Measurements from ENCODE around the gene ELMOD1. TPM values are rescaled to one million over a fixed set of nuclear protein-coding genes. Genes with fewer than 3 reads are reported as not detected.

ELMOD1 gene
- total and polyA plus RNA-seq, 9 donors = 1.9 to 11.4 (median 4.8) TPM

DNA sequence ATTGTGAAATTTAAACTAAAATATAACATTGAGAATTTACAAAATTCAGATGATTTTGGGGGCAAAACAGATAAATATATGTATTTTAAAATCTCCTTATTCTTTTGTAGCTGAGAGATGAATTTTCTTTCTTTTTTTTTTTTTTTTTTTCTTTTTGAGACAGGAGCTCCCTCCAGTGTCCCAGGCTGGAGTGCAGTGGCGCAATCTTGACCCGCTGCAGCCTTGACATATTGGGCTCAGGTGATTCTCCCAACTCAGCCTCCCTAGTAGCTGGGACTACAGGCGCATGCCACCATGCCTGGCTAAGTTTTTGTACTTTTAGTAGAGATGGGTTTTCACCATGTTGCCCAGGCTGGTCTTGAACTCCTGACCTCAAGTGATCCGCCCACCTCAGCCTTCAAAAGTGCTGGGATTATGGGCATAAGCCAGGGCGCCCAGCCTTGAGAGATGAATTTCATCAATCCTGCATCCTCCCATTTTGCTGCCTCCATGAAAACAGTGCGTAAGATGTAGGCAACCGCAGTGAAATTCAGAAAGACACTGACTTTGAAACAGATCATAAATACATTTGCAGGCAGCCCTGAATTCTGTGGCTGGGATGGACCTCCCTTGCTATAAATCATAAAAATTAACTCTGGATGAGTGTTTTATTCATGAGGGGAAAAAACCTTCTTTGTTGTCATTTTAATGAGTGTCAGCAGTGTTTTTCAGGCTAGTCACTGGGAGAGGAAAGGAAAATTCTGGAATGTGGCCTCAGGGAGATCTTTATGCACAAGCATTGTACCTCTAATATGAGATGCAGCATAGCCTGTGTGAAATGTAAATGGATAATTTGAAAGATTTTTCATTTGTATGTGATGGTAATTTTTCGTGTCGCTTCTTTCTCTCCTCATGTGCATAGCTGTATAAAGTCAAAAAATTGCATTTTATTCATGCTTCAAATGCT, 14.4 kb downstream of the ELMOD1 start:
- WGBS (ENCODE audit: insufficient coverage) = 80% methylated on average over 1 of the region's 9 CpGs
- DNase-seq = no peak
- Histone ChIP-seq H3K27ac (ENCODE audit: low read length) (no peak overlapping the region), H3K27me3 (ENCODE audit: control insufficient read depth, insufficient read depth, low read length) (peaks cover 3% of the 10 kb centered on the region), H3K4me1 (ENCODE audit: control insufficient read depth, insufficient read depth, low read length) (no peaks in the 10 kb centered on the region), H3K4me3 (ENCODE audit: low read length) (no peak overlapping the region), H3K36me3 (ENCODE audit: control insufficient read depth, insufficient read depth, low read length) (no peaks in the 10 kb centered on the region), H3K9me3 (replicated peaks; ENCODE audit: control insufficient read depth, low read depth, low read length) (no peaks in the 10 kb centered on the region)

DNA sequence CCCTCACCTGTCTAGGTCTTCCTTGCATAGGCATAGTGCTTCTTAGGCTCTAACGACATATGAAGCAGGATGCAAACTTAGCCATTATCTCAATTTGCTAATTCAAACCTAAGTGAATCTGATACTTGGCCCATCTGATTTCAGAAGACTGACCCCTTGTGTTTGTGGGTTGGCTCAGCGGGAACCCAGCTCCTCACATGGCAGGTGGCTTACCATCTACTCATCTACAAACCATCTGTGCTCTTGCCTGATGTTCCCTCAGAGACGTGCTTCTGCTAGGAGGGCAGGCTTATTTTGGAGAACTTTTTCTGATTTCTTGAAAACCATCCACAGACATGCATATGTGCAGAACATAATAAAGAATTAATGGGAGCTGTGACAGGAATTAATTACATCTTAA, 15.2 kb downstream of the ELMOD1 start:
- Histone ChIP-seq H3K27me3 (ENCODE audit: control insufficient read depth, insufficient read depth, low read length) (peaks cover 3% of the 10 kb centered on the region), H3K4me3 (ENCODE audit: low read length) (no peak overlapping the region), H3K4me1 (ENCODE audit: control insufficient read depth, insufficient read depth, low read length) (no peaks in the 10 kb centered on the region), H3K36me3 (ENCODE audit: control insufficient read depth, insufficient read depth, low read length) (no peaks in the 10 kb centered on the region), H3K9me3 (replicated peaks; ENCODE audit: control insufficient read depth, low read depth, low read length) (no peaks in the 10 kb centered on the region), H3K27ac (ENCODE audit: low read length) (no peak overlapping the region)
- no CpG with 5 or more reads among the region's 3 CpGs for WGBS (ENCODE audit: insufficient coverage)
- DNase-seq = no peak

- no peaks in the 10 kb centered on the region for H3K27me3 ChIP-seq (ENCODE audit: control insufficient read depth, insufficient read depth, low read length)
- H3K4me1 ChIP-seq (ENCODE audit: control insufficient read depth, insufficient read depth, low read length) = no peaks in the 10 kb centered on the region
- H3K27ac ChIP-seq (ENCODE audit: low read length) = no peak overlapping the region
- H3K36me3 ChIP-seq (ENCODE audit: control insufficient read depth, insufficient read depth, low read length) = no peaks in the 10 kb centered on the region
- 20% methylated on average over 1 of the region's 2 CpGs for WGBS (ENCODE audit: insufficient coverage)
- no peak for DNase-seq
- H3K9me3 ChIP-seq (replicated peaks; ENCODE audit: control insufficient read depth, low read depth, low read length) = no peaks in the 10 kb centered on the region
- no peak overlapping the region for H3K4me3 ChIP-seq (ENCODE audit: low read length)
These were observed 17.9 kb downstream of the ELMOD1 start for GRCh38 chr11:107608809-107609208.

DNA sequence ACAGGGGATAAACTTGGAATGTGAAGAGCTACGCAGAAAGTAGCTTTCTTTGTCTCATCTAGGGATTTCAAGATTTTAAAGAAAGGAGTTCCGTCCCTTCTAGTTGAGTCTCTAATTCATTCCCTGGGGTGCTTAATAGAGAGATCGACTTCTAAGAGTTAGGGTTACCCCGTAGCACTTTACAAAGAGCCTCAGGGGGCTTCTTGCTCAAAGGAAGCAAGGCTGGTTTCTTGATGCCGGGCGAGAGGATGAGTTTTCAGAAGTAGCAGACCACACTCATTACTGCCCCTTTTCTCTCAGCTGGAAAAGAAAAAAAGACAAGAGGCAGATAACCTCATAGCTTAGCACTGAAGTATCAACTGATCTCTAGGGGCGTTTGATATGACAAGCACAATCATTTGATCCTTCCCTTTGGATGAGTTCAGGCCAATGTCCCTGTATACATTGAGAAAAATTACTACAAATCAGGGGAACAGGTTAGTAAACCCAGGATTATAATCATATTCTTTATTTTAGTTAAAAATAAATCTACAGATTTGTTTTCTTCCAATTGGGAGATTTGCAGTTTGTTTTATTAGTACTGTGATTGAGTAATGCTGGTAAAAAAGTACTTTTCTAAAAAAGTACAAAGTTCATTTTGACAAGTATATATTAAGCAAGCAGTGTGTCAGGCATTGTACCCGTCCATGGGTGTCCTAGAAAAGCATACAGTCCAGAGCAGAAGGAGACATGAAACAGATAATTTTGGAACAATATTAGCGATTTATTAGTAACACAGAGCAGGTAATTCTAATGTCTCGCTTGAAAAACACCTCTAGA, 18.7 kb downstream of the ELMOD1 start:
- Histone ChIP-seq H3K4me1 (ENCODE audit: control insufficient read depth, insufficient read depth, low read length) (no peaks in the 10 kb centered on the region), H3K36me3 (ENCODE audit: control insufficient read depth, insufficient read depth, low read length) (no peaks in the 10 kb centered on the region), H3K27ac (ENCODE audit: low read length) (no peak overlapping the region), H3K9me3 (replicated peaks; ENCODE audit: control insufficient read depth, low read depth, low read length) (no peaks in the 10 kb centered on the region), H3K27me3 (ENCODE audit: control insufficient read depth, insufficient read depth, low read length) (no peaks in the 10 kb centered on the region), H3K4me3 (ENCODE audit: low read length) (no peak overlapping the region)
- WGBS (ENCODE audit: insufficient coverage) = 51% methylated on average over 6 of the region's 10 CpGs
- no peak for DNase-seq

GRCh38 chr11:107612445-107612844, 21.5 kb downstream of the ELMOD1 start:
- H3K9me3 ChIP-seq (replicated peaks; ENCODE audit: control insufficient read depth, low read depth, low read length) = no peaks in the 10 kb centered on the region
- no peaks in the 10 kb centered on the region for H3K27me3 ChIP-seq (ENCODE audit: control insufficient read depth, insufficient read depth, low read length)
- no peak for DNase-seq
- H3K27ac ChIP-seq (ENCODE audit: low read length) = no peak overlapping the region
- no peaks in the 10 kb centered on the region for H3K4me1 ChIP-seq (ENCODE audit: control insufficient read depth, insufficient read depth, low read length)
- no peak overlapping the region for H3K4me3 ChIP-seq (ENCODE audit: low read length)
- no peaks in the 10 kb centered on the region for H3K36me3 ChIP-seq (ENCODE audit: control insufficient read depth, insufficient read depth, low read length)
- WGBS (ENCODE audit: insufficient coverage) = no CpG with 5 or more reads among the region's 2 CpGs

- no peak overlapping the region for H3K27ac ChIP-seq (ENCODE audit: low read length)
- peak; percentile 63 for DNase-seq
- H3K4me3 ChIP-seq (ENCODE audit: low read length) = no peak overlapping the region
- WGBS (ENCODE audit: insufficient coverage) = no CpG with 5 or more reads among the region's 1 CpG
- no peaks in the 10 kb centered on the region for H3K4me1 ChIP-seq (ENCODE audit: control insufficient read depth, insufficient read depth, low read length)
- H3K36me3 ChIP-seq (ENCODE audit: control insufficient read depth, insufficient read depth, low read length) = no peaks in the 10 kb centered on the region
- H3K27me3 ChIP-seq (ENCODE audit: control insufficient read depth, insufficient read depth, low read length) = no peaks in the 10 kb centered on the region
- H3K9me3 ChIP-seq (replicated peaks; ENCODE audit: control insufficient read depth, low read depth, low read length) = no peaks in the 10 kb centered on the region
These were observed 29.0 kb downstream of the ELMOD1 start for GRCh38 chr11:107619926-107620325.

- peak; percentile 74 for DNase-seq
- H3K27ac ChIP-seq (ENCODE audit: low read length) = no peak overlapping the region
- WGBS (ENCODE audit: insufficient coverage) = no CpG with 5 or more reads among the region's 1 CpG
These were observed 30.1 kb downstream of the ELMOD1 start for GRCh38 chr11:107621081-107621480.

GRCh38 chr11:107623183-107623582, 32.2 kb downstream of the ELMOD1 start:
- H3K27me3 ChIP-seq (ENCODE audit: control insufficient read depth, insufficient read depth, low read length) = no peaks in the 10 kb centered on the region
- WGBS (ENCODE audit: insufficient coverage) = 73% methylated on average over 3 of the region's 7 CpGs
- H3K36me3 ChIP-seq (ENCODE audit: control insufficient read depth, insufficient read depth, low read length) = no peaks in the 10 kb centered on the region
- H3K9me3 ChIP-seq (replicated peaks; ENCODE audit: control insufficient read depth, low read depth, low read length) = no peaks in the 10 kb centered on the region
- no peaks in the 10 kb centered on the region for H3K4me1 ChIP-seq (ENCODE audit: control insufficient read depth, insufficient read depth, low read length)
- H3K27ac ChIP-seq (ENCODE audit: low read length) = no peak overlapping the region
- H3K4me3 ChIP-seq (ENCODE audit: low read length) = no peak overlapping the region
- no peak for DNase-seq

More at GRCh38 chr11:107621081-107621480, 30.1 kb downstream of the ELMOD1 start:
- Histone ChIP-seq H3K27me3 (ENCODE audit: control insufficient read depth, insufficient read depth, low read length) (no peaks in the 10 kb centered on the region), H3K9me3 (replicated peaks; ENCODE audit: control insufficient read depth, low read depth, low read length) (no peaks in the 10 kb centered on the region), H3K36me3 (ENCODE audit: control insufficient read depth, insufficient read depth, low read length) (no peaks in the 10 kb centered on the region), H3K4me3 (ENCODE audit: low read length) (no peak overlapping the region), H3K4me1 (ENCODE audit: control insufficient read depth, insufficient read depth, low read length) (no peaks in the 10 kb centered on the region)

DNA sequence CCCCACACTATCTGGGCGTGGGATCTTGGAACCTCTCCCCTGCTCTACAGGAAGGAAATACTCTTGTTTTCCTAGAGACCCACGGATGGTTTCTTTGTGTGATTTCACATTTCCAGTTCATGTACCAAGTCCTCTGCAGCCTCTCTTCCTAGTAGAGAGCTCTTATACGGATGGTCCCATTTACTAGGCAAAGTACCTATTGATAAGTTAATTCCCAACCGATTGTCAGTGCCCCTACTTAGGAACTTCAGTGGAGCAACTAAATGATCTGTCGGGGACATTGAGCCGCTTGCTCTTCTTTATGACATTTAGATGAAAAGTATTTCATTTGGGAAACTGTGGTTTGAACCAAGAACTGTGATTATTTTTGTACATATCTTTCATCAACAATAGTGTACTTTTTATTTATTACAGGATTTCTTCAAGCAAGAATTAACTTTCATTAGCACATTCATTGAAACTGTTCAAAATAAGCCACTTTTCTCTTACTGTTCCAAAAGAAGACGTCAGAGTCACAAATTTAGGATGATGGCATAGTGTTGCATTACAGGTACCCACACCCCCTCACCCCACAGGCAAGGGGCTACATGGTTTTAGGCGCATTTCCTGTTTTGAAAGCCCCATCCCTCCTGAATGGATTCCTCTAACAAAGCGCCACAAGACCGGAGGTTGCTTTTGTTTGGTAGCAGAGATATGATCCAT, 34.2 kb downstream of the ELMOD1 start:
- WGBS (ENCODE audit: insufficient coverage) = 35% methylated on average over 3 of the region's 10 CpGs
- H3K4me3 ChIP-seq (ENCODE audit: low read length) = no peak overlapping the region
- DNase-seq = no peak

GRCh38 chr11:107625685-107625989, 34.7 kb downstream of the ELMOD1 start:
- WGBS (ENCODE audit: insufficient coverage) = no CpG with 5 or more reads among the region's 2 CpGs
- no peaks in the 10 kb centered on the region for H3K36me3 ChIP-seq (ENCODE audit: control insufficient read depth, insufficient read depth, low read length)
- H3K4me3 ChIP-seq (ENCODE audit: low read length) = no peak overlapping the region
- no peaks in the 10 kb centered on the region for H3K27me3 ChIP-seq (ENCODE audit: control insufficient read depth, insufficient read depth, low read length)
- no peaks in the 10 kb centered on the region for H3K4me1 ChIP-seq (ENCODE audit: control insufficient read depth, insufficient read depth, low read length)
- no peak for DNase-seq
- H3K9me3 ChIP-seq (replicated peaks; ENCODE audit: control insufficient read depth, low read depth, low read length) = no peaks in the 10 kb centered on the region
- no peak overlapping the region for H3K27ac ChIP-seq (ENCODE audit: low read length)

More for the DNA sequence above, 34.2 kb downstream of the ELMOD1 start:
- Histone ChIP-seq H3K27ac (ENCODE audit: low read length) (no peak overlapping the region), H3K27me3 (ENCODE audit: control insufficient read depth, insufficient read depth, low read length) (no peaks in the 10 kb centered on the region), H3K4me1 (ENCODE audit: control insufficient read depth, insufficient read depth, low read length) (no peaks in the 10 kb centered on the region), H3K9me3 (replicated peaks; ENCODE audit: control insufficient read depth, low read depth, low read length) (no peaks in the 10 kb centered on the region), H3K36me3 (ENCODE audit: control insufficient read depth, insufficient read depth, low read length) (no peaks in the 10 kb centered on the region)
